ENCODE measurements around the gene CPA1.

DNA sequence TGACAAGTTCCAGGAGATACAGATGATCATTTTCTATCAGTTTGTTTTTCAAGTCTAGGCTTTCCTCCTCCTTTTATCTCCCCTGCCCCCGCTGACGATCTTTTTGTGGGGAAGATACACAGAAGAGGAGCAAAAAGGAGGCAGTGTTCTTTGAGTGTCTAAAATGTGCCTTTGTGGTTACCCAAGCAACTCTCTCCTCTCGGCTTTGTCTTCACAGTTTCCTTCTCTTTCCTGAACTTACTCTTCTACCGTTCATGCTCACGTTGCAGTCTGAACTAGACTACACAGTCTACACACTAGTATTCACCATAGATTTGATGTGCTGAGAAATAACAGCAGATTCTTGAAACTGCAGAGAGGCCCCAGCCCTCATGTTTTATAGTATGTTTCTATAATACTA lies 36.9 kb downstream of the CPA1 start:
- TF ChIP-seq, protein P1, sequence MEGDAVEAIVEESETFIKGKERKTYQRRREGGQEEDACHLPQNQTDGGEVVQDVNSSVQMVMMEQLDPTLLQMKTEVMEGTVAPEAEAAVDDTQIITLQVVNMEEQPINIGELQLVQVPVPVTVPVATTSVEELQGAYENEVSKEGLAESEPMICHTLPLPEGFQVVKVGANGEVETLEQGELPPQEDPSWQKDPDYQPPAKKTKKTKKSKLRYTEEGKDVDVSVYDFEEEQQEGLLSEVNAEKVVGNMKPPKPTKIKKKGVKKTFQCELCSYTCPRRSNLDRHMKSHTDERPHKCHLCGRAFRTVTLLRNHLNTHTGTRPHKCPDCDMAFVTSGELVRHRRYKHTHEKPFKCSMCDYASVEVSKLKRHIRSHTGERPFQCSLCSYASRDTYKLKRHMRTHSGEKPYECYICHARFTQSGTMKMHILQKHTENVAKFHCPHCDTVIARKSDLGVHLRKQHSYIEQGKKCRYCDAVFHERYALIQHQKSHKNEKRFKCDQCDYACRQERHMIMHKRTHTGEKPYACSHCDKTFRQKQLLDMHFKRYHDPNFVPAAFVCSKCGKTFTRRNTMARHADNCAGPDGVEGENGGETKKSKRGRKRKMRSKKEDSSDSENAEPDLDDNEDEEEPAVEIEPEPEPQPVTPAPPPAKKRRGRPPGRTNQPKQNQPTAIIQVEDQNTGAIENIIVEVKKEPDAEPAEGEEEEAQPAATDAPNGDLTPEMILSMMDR (IDR thresholded peaks at IDR 0.05; ENCODE audit: borderline replicate concordance, extremely low read depth, low read length, poor library complexity, severe bottlenecking): no peak
- TF ChIP-seq EZH2 (IDR thresholded peaks at IDR 0.05; ENCODE audit: borderline replicate concordance, low read depth, low read length, severe bottlenecking): no peak
